ENCODE results near the gene ABCC4. TPM values are rescaled to one million over a fixed set of nuclear protein-coding genes. Genes with fewer than 3 reads are reported as not detected.
A peak's percentile ranks its signal among the peaks of the same experiment; 100 is the strongest.

ABCC4 gene
- total RNA-seq, 1 donor from 2014 or later, result 11.7 TPM

DNA sequence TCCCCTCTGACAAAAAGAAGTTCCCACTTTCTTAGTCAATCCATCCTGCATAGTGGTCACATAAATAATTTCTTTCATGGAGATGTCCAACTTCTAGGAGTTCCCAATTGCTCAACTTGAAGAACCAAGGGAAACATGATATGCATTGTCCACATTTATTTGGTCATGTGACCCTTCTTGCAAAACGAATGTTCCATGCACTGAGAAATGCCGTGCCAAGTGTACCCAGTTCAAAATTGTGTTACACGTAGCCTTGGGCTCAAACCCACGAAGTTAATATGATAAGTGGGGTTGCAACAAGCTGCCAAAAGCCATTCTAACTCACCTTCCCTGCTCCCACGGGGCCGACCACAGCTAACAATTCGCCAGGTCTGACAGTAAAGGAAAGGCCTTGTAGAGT lies 113.1 kb downstream of the ABCC4 start:
- ATAC-seq (ENCODE audit: low read depth), result no peak
- no peak for DNase-seq
- ChIA-PET POLR2A (no interaction called here), CTCF (interaction anchor here (1.8 to 11.3 kb wide), 7 partner anchors 7 to 646 kb away, joined by 4 to 371 read pairs (median 23); no protein-coding TSS in a partner anchor)
- Mint-ChIP-seq H3K9me3 (no peaks in the 10 kb centered on the region), H3K36me3 (ENCODE audit: low read depth) (no peaks in the 10 kb centered on the region), H3K4me3 (no peak overlapping the region), H3K27ac (no peak overlapping the region), H3K27me3 (no peaks in the 10 kb centered on the region), H3K4me1 (peaks cover 15% of the 10 kb centered on the region)
- TF ChIP-seq, protein P1, sequence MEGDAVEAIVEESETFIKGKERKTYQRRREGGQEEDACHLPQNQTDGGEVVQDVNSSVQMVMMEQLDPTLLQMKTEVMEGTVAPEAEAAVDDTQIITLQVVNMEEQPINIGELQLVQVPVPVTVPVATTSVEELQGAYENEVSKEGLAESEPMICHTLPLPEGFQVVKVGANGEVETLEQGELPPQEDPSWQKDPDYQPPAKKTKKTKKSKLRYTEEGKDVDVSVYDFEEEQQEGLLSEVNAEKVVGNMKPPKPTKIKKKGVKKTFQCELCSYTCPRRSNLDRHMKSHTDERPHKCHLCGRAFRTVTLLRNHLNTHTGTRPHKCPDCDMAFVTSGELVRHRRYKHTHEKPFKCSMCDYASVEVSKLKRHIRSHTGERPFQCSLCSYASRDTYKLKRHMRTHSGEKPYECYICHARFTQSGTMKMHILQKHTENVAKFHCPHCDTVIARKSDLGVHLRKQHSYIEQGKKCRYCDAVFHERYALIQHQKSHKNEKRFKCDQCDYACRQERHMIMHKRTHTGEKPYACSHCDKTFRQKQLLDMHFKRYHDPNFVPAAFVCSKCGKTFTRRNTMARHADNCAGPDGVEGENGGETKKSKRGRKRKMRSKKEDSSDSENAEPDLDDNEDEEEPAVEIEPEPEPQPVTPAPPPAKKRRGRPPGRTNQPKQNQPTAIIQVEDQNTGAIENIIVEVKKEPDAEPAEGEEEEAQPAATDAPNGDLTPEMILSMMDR (IDR thresholded peaks at IDR 0.05), result no peak
- intact Hi-C loops (cut with micrococcal nuclease), result loop anchor here (5.0 kb wide), 1 partner anchor 511 kb away; no protein-coding TSS in a partner anchor

DNA sequence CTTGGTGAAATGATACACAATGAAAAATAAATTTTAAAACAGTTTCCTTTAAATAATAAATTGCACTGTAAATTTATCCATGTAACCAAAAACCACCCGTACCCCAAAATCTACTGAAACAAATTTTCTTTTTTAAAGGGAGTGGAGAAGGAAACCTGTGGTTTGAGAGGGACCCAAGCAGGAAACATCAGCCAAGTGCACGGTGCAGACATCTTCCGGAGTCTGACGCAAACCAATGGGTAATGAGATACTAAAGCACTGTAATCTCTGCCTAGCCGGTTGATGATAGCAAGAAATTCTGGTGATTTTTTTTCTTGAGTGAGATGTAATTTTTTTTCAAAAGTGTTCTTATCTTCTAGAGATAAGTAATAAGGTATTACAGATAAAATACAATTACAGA lies 115.4 kb downstream of the ABCC4 start:
- no peak overlapping the region for H3K27ac Mint-ChIP-seq
- H3K4me3 Mint-ChIP-seq, result peak overlapping the region; percentile 20
- H3K4me1 Mint-ChIP-seq, result peaks cover 17% of the 10 kb centered on the region
- POLR2A ChIA-PET, result no interaction called here
- no peaks in the 10 kb centered on the region for H3K27me3 Mint-ChIP-seq
- intact Hi-C loops (cut with micrococcal nuclease), result loop anchor here (5.0 kb wide), 1 partner anchor 509 kb away; no protein-coding TSS in a partner anchor
- TF ChIP-seq, protein P1 (IDR thresholded peaks at IDR 0.05), result no peak
- DNase-seq (no peak), ATAC-seq (ENCODE audit: low read depth) (peak; percentile 61)
- CTCF ChIA-PET, result interaction anchor here (11.3 kb wide), 1 partner anchor 217 kb away, joined by 371 read pairs; no protein-coding TSS in a partner anchor
- no peaks in the 10 kb centered on the region for H3K36me3 Mint-ChIP-seq (ENCODE audit: low read depth)
- no peaks in the 10 kb centered on the region for H3K9me3 Mint-ChIP-seq

DNA sequence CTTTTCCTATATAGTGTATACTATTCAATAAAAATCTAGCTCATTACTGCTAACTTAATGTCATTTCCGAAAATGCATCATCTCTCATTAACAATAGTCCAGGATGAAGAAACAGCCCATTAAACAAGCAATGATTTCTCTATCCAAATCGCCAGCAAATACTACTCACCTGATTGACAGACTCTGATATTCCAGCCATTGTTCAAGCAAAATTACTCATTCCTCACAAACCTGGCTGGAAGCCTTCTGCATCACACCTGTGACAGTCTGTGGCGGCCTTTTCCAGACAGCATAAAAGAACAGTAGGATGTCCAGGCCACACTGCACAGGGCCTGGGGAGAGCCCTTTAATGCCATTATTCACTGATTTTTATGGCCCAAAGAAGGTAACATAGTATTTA lies 115.9 kb downstream of the ABCC4 start:
- H3K4me1 Mint-ChIP-seq, result peaks cover 17% of the 10 kb centered on the region
- CTCF ChIA-PET, result interaction anchor here (0.6 to 11.3 kb wide), 2 partner anchors 92 to 217 kb away, joined by 3 to 371 read pairs; no protein-coding TSS in a partner anchor
- no peak for DNase-seq

DNA sequence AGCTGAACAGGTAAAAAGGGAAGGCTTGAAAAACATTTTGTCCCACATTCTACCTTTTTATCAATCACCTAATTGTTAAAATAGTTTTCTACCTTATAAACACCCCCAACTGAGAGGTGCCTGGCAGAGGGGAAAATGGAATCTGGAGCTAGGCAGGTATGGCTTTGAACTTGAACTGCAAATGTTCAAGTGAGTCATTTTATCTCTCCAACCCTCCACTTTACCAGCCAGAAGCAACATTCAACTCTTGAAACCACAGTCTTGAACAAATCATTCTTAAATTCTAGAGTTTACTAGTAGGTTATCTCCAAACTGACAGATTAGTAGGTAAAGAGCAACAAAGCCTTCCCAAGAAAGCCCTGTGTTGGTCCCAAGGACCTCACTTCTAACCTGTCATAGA lies 116.9 kb downstream of the ABCC4 start:
- no peaks in the 10 kb centered on the region for H3K9me3 Mint-ChIP-seq
- POLR2A ChIA-PET, result no interaction called here
- no peak for DNase-seq
- CTCF ChIA-PET, result interaction anchor here (1.7 to 11.3 kb wide), 2 partner anchors 196 to 218 kb away, joined by 7 to 371 read pairs; no protein-coding TSS in a partner anchor
- no peak for ATAC-seq (ENCODE audit: low read depth)
- H3K27ac Mint-ChIP-seq, result no peak overlapping the region
- H3K4me1 Mint-ChIP-seq, result peaks cover 17% of the 10 kb centered on the region
- H3K36me3 Mint-ChIP-seq (ENCODE audit: low read depth), result peaks cover 4% of the 10 kb centered on the region
- H3K27me3 Mint-ChIP-seq, result no peaks in the 10 kb centered on the region
- no peak overlapping the region for H3K4me3 Mint-ChIP-seq
- TF ChIP-seq, protein P1 (IDR thresholded peaks at IDR 0.05), result no peak
- intact Hi-C loops (cut with micrococcal nuclease), result no loop called here

More for the DNA sequence above, 115.9 kb downstream of the ABCC4 start:
- ATAC-seq (ENCODE audit: low read depth), result no peak
- no peaks in the 10 kb centered on the region for H3K36me3 Mint-ChIP-seq (ENCODE audit: low read depth)
- no peaks in the 10 kb centered on the region for H3K9me3 Mint-ChIP-seq
- H3K4me3 Mint-ChIP-seq, result no peak overlapping the region
- no peak overlapping the region for H3K27ac Mint-ChIP-seq
- no peaks in the 10 kb centered on the region for H3K27me3 Mint-ChIP-seq
- TF ChIP-seq, protein P1 (IDR thresholded peaks at IDR 0.05), result no peak
- intact Hi-C loops (cut with micrococcal nuclease), result loop anchor here (5.0 kb wide), 1 partner anchor 508 kb away; no protein-coding TSS in a partner anchor
- POLR2A ChIA-PET, result no interaction called here

DNA sequence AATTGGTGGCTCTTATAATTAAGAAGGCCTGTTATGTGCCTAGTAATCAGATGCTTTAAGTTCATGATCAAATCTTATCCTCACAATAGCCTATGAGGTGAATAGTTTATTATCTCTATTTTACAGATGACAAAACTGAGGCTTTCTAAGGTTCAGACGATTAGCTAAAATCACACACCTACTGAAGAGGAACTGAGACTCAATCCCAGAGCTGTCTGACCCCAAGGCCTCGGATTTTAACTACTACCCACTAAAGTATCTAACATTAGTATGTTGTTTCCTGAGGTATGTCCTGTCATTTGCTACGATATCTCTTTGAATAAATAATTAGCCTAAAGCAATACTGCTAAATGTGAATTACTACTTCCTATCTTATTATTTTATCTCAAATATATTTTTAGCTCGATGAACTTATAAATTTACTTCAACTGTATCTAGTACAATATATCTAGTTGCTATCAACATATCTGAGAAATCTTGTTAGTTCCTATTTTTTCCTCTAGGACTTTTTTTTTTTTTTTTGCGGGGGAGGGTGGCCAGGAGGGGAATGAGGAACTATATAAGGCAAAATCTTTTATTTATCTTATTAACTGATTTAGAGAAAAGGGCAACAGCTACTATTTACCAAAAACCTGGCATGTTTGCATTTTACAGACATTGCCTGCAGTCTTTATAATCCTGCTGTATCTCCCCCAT lies 118.5 kb downstream of the ABCC4 start:
- no peak for DNase-seq
- no peak overlapping the region for H3K4me3 Mint-ChIP-seq
- ChIA-PET CTCF (interaction anchor here (1.7 to 11.3 kb wide), 2 partner anchors 198 to 220 kb away, joined by 7 to 371 read pairs; no protein-coding TSS in a partner anchor), POLR2A (no interaction called here)
- H3K9me3 Mint-ChIP-seq, result no peaks in the 10 kb centered on the region
- intact Hi-C loops (cut with micrococcal nuclease), result no loop called here
- peaks cover 16% of the 10 kb centered on the region for H3K4me1 Mint-ChIP-seq
- H3K27me3 Mint-ChIP-seq, result no peaks in the 10 kb centered on the region
- H3K27ac Mint-ChIP-seq, result no peak overlapping the region
- TF ChIP-seq, protein P1 (IDR thresholded peaks at IDR 0.05), result no peak
- ATAC-seq (ENCODE audit: low read depth), result no peak
- H3K36me3 Mint-ChIP-seq (ENCODE audit: low read depth), result peaks cover 14% of the 10 kb centered on the region
